Right ventricle myocardium inferior (tissue), 1 donor: ENCODE results near the gene SCYGR7. TPM values are rescaled to one million over a fixed set of nuclear protein-coding genes. Genes with fewer than 3 reads are reported as not detected.
"Not testable (repeated sequence)": the region's sequence is repeated elsewhere in the genome, so short reads cannot be mapped to it uniquely, and the experiment has no call there.

Experiments used
- ATAC-seq: fragments of 200-7000 bp; cut with Tn5 transposase; one replicate; pipeline ENCODE4 v1.9.1; 2020; ENCODE audit warnings: mild to moderate bottlenecking, moderate library complexity
- DNase-seq: peaks from one replicate; pipeline ENCODE4 v3.0.0; 2021; ENCODE audit errors: missing footprints
- intact Hi-C: fragments of 100-400 bp; cut with DNase I; formaldehyde crosslinking; loops from one replicate; pipeline ENCODE4 v1.11.0; 2022
- total RNA-seq: library from RNA; stranded (reverse); fragmentation: NEBNext Ultra II Directional; extraction: Animal tissue kit (Norgen Biotek cat#: 25700); gene quantifications from one replicate; pipeline ENCODE4 v1.2.1, GENCODE V29; 2021
- donor health status: DM: no; HTN: yes; CAD: no; lungs with severe emphysema.

SCYGR7 gene
- total RNA-seq, 1 donor from 2014 or later, result not detected

DNA sequence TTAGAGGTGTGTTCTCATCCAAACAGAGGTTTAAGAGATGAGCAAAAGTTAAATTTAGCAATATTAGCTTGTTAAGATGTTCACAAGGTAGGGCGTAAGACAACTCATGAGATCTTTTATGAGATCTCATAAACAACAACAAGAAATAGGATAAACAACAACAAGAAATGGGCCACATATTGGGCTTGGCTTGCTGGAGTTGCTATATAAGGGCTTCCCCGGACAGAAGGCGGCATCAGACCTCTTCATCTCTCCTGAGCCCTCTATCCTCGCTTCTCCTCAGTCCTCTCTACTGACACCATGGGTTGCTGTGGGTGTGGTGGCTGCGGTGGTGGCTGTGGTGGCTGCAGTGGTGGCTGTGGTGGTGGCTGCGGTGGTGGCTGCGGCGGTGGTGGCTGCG, 17.5 kb downstream of the SCYGR7 start, which contains the start of gene SCYGR8:
Gene SCYGR8 (plus strand): TSS at position 301 of the 400 bp plus-strand sequence. CDS start 0 bp downstream, at position 301.
- DNase-seq (no peak), ATAC-seq (no peak)
- intact Hi-C loops, result no loop called here

DNA sequence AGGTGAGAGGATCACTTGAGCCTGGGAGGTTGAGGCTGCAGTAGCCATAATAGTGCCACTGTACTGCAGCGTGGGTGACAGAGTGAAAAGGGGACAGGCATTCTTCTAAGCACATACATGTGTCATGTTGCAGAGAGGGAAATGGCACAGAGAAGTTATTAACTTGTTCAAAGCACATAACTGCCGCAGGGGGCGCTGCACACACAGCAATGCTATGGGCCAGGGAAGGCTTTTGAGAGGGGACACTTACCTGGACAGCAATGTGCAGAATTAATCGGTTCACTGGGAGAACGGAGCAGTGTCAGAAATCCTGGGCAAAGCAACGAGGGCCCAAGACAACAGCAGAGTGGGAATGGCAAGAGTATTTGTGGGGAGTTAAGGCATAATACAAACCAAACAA, 19.9 kb downstream of the SCYGR7 start:
- DNase-seq (no peak), ATAC-seq (no peak)
- intact Hi-C loops, result no loop called here

DNA sequence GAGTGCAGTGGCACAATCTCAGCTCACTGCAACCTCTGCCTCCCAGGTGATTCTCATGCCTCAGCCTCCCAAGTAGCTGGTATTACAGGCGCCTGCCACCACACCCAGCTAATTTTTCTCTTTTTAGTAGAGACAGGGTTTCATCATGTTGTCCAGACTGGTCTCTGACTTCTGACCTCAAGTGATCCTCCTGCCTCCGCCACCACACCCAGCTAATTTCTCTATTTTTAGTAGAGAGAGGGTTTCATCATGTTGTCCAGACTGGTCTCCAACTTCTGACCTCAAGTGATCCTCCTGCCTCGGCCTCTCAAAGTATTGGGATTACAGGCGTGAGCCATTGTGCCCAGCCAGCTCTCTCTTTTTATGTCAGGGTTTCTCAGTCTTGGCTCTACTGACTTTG, 28.1 kb downstream of the SCYGR7 start:
- DNase-seq, intact Hi-C loops, ATAC-seq: not testable (repeated sequence)

GRCh38 chr2:227759411-227760118, 31.4 kb downstream of the SCYGR7 start:
- ATAC-seq (no peak), DNase-seq (no peak)
- intact Hi-C loops, result no loop called here

GRCh38 chr2:227761740-227762476, 33.8 kb downstream of the SCYGR7 start:
- intact Hi-C loops, result no loop called here
- ATAC-seq (no peak), DNase-seq (no peak)

DNA sequence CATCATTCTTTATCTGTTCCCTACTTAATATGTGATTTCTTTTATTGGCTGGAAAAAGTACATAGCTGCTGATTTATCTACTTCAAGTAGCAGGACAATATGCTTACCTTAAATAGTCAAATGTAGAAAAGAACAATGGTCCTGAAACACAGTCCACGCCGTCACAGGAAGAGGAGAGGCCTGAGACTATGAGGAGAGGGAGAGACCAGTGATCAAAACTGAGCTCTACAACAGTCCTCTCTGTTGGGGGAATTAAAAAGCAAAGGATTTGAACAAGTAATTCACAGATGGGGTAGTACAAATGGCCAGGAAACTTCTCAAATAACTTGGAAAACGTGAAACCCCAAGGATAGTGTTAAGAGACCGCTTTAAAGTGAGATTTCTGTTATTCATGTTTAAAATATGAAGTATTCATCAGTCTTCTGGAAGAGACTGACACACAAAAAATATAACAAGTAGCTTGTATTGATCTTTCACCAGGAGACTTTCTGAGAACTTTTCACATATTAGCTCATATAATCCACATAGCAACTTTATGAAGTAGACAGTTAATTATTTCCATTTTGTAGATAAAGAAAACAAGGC, 37.7 kb downstream of the SCYGR7 start:
- intact Hi-C loops, result loop anchor here (1.0 to 5.0 kb wide), 3 partner anchors 107 to 359 kb away; partner anchors contain the start of gene AGFG1
- ATAC-seq (no peak), DNase-seq (no peak)

GRCh38 chr2:227766373-227766883, 38.3 kb downstream of the SCYGR7 start:
- intact Hi-C loops, result loop anchor here (1.0 to 5.0 kb wide), 3 partner anchors 107 to 360 kb away; partner anchors contain the start of gene AGFG1
- ATAC-seq, result peak; percentile 98

GRCh38 chr2:227767830-227768229, 39.7 kb downstream of the SCYGR7 start:
- no peak for DNase-seq
- ATAC-seq, result no peak
- intact Hi-C loops, result loop anchor here (2.0 to 5.0 kb wide), 2 partner anchors 296 to 361 kb away; partner anchors contain the start of gene AGFG1

More at GRCh38 chr2:227766373-227766883, 38.3 kb downstream of the SCYGR7 start:
- DNase-seq, result peak; percentile 88

GRCh38 chr2:227772197-227772661, 44.1 kb downstream of the SCYGR7 start:
- ATAC-seq (no peak), DNase-seq (no peak)
- intact Hi-C loops, result no loop called here

- intact Hi-C loops, result no loop called here
- no peak for ATAC-seq
- DNase-seq, result no peak
Observed at GRCh38 chr2:227772932-227773331, 44.8 kb downstream of the SCYGR7 start.

DNA sequence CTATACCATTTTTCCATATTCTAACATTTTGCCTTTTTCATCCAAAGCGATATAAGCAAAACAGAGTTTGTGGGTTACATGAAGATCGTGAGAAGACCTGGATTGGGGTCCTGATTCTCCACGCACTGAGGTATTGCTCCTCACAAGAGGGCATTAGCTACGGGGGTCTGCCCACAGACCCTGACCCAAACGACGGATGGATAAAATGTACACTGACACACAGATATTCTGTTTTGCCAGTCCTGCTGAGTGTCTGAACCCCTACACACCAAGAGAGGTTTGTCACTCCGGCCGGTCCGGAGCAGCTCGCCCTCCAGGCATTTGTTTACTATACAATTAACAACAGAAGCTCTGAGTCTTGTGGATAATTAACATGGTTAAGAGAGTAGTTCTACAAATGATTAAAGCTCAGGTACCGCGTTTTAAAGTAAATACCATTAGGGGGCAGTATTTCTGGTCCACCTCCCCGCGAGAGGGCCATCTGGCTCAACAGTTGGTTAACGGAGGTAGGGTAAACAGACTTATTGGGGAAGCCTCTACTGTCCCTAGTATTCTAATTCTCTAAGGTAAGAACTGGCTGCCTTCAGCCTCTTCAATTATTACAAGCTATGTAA, 46.0 kb downstream of the SCYGR7 start:
- intact Hi-C loops, result no loop called here
- DNase-seq, result no peak
- ATAC-seq, result no peak

GRCh38 chr2:227774895-227775842, 47.0 kb downstream of the SCYGR7 start:
- intact Hi-C loops, result no loop called here
- no peak for ATAC-seq
- no peak for DNase-seq

Other genes with a start within 250 kb of the SCYGR7 start
- gene SCYGR2, start 129.4 kb upstream of the SCYGR7 start, total RNA-seq, result not detected
- gene SCYGR3, start 113.5 kb upstream of the SCYGR7 start, total RNA-seq, result not detected
- gene SCYGR4, start 110.8 kb upstream of the SCYGR7 start, total RNA-seq, result not detected
- not detected for gene SCYGR5, start 61.5 kb upstream of the SCYGR7 start, total RNA-seq
- gene SLC19A3, start 10.3 kb upstream of the SCYGR7 start, total RNA-seq, result 4.5 TPM
- not detected for gene SCYGR6, start 3.6 kb upstream of the SCYGR7 start, total RNA-seq
- gene SCYGR8, start 17.6 kb downstream of the SCYGR7 start, total RNA-seq, result not detected
- gene CCL20, start 85.5 kb downstream of the SCYGR7 start, total RNA-seq, result not detected
- gene DAW1, start 143.3 kb downstream of the SCYGR7 start, total RNA-seq, result not detected